ENCODE data around the gene ACOX1. TPM values are rescaled to one million over a fixed set of nuclear protein-coding genes. Genes with fewer than 3 reads are reported as not detected.

ACOX1 gene
- total RNA-seq, 1 donor from 2014 or later: 54.6 TPM

GRCh38 chr17:75985986-75986385 lies 7.0 kb upstream of the ACOX1 start:
- no peak for TF ChIP-seq CTCF (IDR thresholded peaks at IDR 0.05; ENCODE audit: unreplicated experiment)
- Mint-ChIP-seq H3K36me3 (ENCODE audit: insufficient read depth) (peaks cover 6% of the 10 kb centered on the region), H3K9me3 (ENCODE audit: low read depth) (no peaks in the 10 kb centered on the region), H3K27me3 (no peaks in the 10 kb centered on the region), H3K4me3 (ENCODE audit: low read depth) (no peak overlapping the region), H3K4me1 (ENCODE audit: low read depth) (peaks cover 23% of the 10 kb centered on the region), H3K27ac (no peak overlapping the region)
- DNase-seq (ENCODE audit: low spot score, unreplicated experiment): no peak

- Mint-ChIP-seq H3K4me1 (ENCODE audit: low read depth) (peaks cover 30% of the 10 kb centered on the region), H3K27ac (peak overlapping the region; percentile 91), H3K36me3 (ENCODE audit: insufficient read depth) (peaks cover 6% of the 10 kb centered on the region), H3K9me3 (ENCODE audit: low read depth) (no peaks in the 10 kb centered on the region), H3K27me3 (no peaks in the 10 kb centered on the region), H3K4me3 (ENCODE audit: low read depth) (no peak overlapping the region)
- TF ChIP-seq CTCF (IDR thresholded peaks at IDR 0.05; ENCODE audit: unreplicated experiment): no peak
- no peak for DNase-seq (ENCODE audit: low spot score, unreplicated experiment)
Observed at GRCh38 chr17:75983501-75984181, 4.7 kb upstream of the ACOX1 start.

- Mint-ChIP-seq H3K27ac (peak overlapping the region; percentile 99), H3K36me3 (ENCODE audit: insufficient read depth) (peaks cover 12% of the 10 kb centered on the region), H3K9me3 (ENCODE audit: low read depth) (no peaks in the 10 kb centered on the region), H3K4me1 (ENCODE audit: low read depth) (peaks cover 47% of the 10 kb centered on the region), H3K27me3 (no peaks in the 10 kb centered on the region), H3K4me3 (ENCODE audit: low read depth) (peak overlapping the region; percentile 89)
- TF ChIP-seq CTCF (IDR thresholded peaks at IDR 0.05; ENCODE audit: unreplicated experiment): no peak
- no peak for DNase-seq (ENCODE audit: low spot score, unreplicated experiment)
Observed at GRCh38 chr17:75981019-75981615, 2.2 kb upstream of the ACOX1 start.

GRCh38 chr17:75980188-75981018 lies 1.4 kb upstream of the ACOX1 start:
- Mint-ChIP-seq H3K9me3 (ENCODE audit: low read depth) (no peaks in the 10 kb centered on the region), H3K27me3 (no peaks in the 10 kb centered on the region), H3K27ac (peak overlapping the region; percentile 99), H3K4me1 (ENCODE audit: low read depth) (peaks cover 52% of the 10 kb centered on the region), H3K36me3 (ENCODE audit: insufficient read depth) (peaks cover 14% of the 10 kb centered on the region), H3K4me3 (ENCODE audit: low read depth) (peak overlapping the region; percentile 89)
- TF ChIP-seq CTCF (IDR thresholded peaks at IDR 0.05; ENCODE audit: unreplicated experiment): no peak
- DNase-seq (ENCODE audit: low spot score, unreplicated experiment): no peak

- H3K27me3 Mint-ChIP-seq: no peaks in the 10 kb centered on the region
- peaks cover 14% of the 10 kb centered on the region for H3K36me3 Mint-ChIP-seq (ENCODE audit: insufficient read depth)
- no peaks in the 10 kb centered on the region for H3K9me3 Mint-ChIP-seq (ENCODE audit: low read depth)
- H3K27ac Mint-ChIP-seq: peak overlapping the region; percentile 99
- peak overlapping the region; percentile 89 for H3K4me3 Mint-ChIP-seq (ENCODE audit: low read depth)
- no peak for TF ChIP-seq CTCF (IDR thresholded peaks at IDR 0.05; ENCODE audit: unreplicated experiment)
- peaks cover 52% of the 10 kb centered on the region for H3K4me1 Mint-ChIP-seq (ENCODE audit: low read depth)
- DNase-seq (ENCODE audit: low spot score, unreplicated experiment): no peak
Observed at GRCh38 chr17:75979705-75980187, 780 bp upstream of the ACOX1 start.
